GM21576 (cell line): Measurements from ENCODE around the gene CPNE7.
"Not testable (repeated sequence)": the region's sequence is repeated elsewhere in the genome, so short reads cannot be mapped to it uniquely, and the experiment has no call there.

Source experiments
- ATAC-seq: cut with Tn5 transposase; IDR thresholded peaks from one replicate; pipeline ENCODE4 v1.9.1; 2021; ENCODE audit warnings: mild to moderate bottlenecking, moderate library complexity; ENCODE audit not compliant: unreplicated experiment

Gene CPNE7

GRCh38 chr16:89582614-89583196 lies 7.1 kb downstream of the CPNE7 start:
- no peak for ATAC-seq

DNA sequence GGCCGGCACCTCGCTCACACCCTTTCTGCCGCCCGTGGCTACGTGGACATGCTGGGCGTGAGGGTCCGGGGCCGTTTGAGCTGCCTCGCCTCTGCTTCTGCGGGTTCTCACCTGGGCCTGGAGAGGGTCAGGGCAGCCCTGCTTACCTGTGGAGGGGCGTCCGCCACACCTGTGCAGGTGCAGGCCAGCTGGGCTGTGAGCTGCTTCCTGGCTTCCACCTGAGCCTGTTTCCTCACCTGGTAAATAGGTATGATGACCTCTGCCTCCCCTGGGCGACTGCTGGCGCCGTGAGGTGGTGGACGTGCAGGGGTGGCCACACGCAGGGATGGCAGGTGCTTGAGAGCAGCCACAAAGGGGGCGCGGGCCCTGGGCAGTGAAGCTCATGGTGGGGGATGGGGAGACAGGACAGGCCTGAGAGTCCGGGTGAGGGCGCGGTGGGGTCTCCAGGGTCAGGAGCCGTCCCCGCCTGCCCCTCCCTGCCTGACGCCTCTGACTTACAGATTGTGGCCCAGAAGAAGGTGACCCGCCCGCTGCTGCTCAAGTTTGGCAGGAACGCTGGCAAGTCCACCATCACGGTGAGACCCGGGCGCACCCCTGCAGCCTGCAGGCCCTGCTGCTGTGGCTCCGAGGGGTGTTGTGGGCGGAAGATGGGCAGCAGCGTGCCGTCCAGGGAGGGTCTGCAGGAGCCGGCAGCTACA lies 7.8 kb downstream of the CPNE7 start:
- no peak for ATAC-seq

GRCh38 chr16:89583895-89584644 lies 8.5 kb downstream of the CPNE7 start:
- ATAC-seq, result no peak

GRCh38 chr16:89584768-89585549 lies 9.4 kb downstream of the CPNE7 start:
- ATAC-seq, result no peak

- no peak for ATAC-seq
Measured at GRCh38 chr16:89586218-89586617, 10.7 kb downstream of the CPNE7 start.

DNA sequence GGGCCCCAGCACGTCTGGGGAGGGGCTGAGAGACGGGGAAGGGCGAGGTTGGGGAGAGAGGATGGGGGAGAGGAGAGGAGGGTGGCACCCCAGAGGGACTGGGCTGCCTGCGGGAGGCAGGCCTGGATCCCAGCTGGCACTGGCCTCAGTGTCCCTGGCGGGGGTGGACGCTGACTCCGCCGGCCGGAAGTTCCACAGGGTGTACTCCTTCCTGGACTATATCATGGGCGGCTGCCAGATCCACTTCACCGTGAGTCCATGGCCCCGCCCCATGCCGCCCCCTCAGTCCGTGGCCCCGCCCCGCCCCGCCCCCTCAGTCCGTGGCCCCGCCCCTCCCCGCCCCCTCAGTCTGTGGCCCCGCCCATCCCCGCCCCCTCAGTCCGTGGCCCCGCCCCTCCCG lies 11.3 kb downstream of the CPNE7 start:
- no peak for ATAC-seq

DNA sequence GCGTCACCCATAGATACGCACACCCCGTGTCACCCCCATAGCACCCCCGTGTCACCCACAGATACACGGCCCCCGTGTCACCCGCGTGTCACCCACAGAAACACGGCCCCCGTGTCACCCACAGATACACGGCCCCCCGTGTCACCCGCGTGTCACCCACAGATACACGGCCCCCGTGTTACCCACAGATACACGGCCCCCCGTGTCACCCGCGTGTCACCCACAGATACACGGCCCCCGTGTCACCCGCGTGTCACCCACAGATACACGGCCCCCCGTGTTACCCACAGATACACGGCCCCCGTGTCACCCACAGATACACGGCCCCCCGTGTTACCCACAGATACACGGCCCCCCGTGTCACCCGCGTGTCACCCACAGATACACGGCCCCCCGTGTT lies 12.1 kb downstream of the CPNE7 start:
- not testable (repeated sequence) for ATAC-seq

- ATAC-seq, result no peak
Measured at GRCh38 chr16:89588413-89589109, 13.0 kb downstream of the CPNE7 start.

DNA sequence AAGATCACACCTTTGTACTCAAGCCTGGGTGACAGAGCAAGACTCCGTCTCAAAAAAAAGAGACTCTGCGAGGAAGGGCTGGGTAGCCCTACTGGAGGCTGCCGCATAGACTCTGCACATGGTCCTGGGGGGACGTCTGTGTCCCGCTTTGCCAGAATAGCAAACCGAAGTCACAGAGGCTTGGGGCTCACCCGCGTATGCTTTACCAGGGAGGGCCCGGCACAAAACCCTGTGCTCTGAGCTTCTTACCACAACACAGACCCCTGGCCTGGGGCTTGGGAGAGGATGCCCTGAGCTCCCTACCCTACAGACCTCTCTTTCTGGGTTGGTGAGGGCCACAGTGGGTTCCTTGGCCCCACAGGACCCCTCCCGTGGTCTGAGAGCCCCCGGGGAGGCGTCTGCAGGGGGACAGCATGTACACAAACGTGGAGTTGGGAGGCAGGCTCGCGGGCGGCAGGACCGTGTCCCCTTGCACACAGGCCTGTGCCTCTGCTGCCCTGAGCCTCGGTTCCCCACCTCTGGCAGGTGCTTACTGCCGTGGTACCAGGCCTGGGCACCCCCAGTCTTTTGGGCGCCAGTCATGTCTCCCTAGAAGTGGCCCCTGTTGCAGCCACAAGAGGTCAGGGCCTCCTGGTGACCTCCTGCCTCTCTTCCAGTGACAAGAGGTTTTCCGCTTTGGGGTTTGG lies 13.8 kb downstream of the CPNE7 start:
- ATAC-seq, result no peak

DNA sequence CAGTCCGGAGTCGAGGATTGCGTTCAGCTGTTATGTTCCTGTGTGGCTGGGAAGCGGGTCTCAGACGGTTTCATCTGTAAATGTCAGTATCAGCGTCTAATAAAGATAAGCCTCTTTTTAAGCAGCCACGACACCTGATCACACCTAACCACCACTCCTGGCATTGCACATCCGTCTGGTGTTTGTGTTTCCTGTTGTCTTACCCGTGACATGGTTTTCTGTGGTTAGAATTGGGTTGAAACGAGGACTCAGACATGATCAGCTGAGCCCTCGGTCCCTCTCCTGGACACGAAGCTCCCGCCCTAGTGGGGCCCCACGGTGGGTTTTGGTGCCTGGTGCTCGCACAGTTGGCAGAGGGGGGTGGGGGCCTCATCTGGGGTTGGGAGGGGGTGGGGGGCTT lies 18.3 kb downstream of the CPNE7 start:
- ATAC-seq, result no peak

DNA sequence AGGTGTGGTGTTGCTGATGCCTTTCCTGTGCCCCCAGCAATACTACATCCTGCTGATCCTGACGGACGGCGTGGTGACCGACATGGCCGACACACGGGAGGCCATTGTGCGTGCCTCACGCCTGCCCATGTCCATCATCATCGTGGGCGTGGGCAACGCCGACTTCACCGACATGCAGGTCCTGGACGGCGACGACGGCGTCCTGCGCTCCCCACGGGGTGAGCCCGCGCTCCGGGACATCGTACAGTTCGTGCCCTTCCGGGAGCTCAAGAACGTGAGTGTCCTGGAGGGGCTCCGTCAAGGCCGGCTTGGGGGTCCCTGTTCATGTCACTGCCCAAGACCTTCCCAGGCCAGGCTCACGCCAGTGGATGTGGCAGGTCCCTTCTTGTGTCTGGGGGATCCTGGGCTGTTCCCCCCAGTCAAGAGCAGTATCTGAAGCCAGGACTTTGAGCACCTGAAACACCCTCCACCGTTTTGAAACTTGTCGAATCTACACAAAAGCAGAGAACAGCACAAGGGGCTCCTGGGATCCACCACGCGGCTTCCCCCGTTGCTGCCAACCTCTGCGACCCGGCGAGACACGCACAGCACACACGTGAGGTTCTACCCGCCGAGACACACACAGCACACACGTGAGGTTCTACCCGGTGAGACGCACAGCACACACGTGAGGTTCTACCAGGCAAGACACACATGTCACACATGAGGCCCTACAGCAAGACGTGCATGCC lies 19.9 kb downstream of the CPNE7 start:
- ATAC-seq, result no peak

DNA sequence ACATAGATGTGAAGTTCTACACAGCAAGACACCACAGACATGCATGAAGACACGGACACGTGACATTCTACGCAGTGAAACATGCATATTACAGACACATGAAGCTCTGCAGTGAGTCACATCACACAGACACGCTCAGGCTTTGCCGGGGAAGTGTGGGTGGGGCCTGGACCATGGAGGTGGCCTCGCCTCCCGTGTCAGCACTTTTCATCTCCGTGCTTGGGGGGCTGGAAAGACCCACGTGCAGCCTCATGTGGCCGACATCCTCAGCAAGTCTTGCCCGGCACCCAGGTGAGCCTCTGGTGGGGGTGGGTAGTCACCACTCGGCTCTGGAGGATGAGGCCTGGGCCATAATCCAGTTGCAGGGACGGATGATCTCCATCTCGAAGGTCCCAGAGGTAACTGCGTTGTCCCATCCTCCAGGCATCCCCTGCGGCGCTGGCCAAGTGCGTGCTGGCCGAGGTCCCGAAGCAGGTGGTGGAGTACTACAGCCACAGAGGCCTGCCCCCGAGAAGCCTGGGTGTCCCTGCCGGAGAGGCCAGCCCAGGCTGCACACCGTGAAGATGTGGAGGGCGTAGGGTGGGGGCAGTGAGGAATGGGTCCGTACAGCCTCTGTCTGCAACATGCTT lies 20.6 kb downstream of the CPNE7 start:
- ATAC-seq, result no peak

GRCh38 chr16:89596957-89597649 lies 21.5 kb downstream of the CPNE7 start:
- ATAC-seq, result no peak

DNA sequence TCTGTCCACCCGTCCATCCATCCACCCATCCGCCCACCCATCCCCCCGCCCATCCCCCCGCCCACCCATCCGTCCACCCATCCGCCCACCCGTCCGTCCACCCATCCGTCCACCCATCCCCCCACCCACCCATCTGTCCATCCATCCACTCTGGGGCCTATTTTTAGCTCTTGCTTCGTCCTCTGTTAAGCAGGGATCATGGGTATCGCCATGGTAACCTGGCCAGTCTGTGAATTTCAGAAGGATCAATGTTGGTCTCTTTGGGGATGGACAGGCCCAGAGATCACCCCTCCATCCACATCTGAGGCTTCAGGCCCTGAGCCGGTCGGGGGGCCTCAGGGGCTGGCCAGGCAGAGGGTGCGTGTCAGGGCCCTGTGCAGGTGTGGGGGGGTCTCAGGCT lies 22.6 kb downstream of the CPNE7 start:
- ATAC-seq, result no peak

DNA sequence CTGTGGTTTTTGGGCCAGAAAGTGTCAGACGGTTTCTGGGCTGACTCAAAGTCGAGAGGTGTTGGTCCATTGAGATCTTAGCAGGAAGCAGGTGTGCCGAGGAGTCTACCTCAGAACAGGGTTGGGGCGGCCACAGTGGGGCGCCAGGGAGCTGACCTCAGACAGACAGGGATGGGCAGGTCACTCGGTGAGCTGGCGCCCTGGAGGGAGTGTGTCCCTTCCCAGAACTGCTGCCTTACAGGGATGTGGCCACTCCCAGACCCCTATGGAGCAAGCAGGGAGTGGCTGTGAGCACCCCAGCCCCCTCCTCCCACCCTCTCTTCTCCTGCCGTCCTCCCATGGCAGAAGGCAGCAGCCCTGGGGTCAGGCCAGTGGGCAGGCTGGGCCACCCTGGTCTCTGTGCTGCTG lies 23.9 kb downstream of the CPNE7 start:
- ATAC-seq, result no peak

GRCh38 chr16:89599902-89600301 lies 24.3 kb downstream of the CPNE7 start:
- no peak for ATAC-seq

DNA sequence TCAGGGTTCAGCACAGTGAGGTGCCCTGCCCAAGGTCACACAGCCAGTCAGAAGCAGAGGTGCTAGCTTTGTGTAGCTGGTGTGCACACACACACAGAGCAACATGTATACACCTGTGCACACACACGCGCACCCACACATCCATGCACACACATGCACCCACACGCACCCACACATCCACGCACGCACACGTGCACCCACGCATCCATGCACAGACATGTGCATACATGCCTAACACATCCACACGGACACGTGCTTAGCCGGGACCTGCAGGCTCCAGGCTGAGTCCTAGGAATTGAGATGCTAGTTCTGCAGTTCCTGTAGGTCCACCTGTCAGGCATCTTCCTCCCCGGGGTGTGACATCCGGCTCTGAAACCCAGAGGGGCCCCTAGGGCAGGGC lies 24.9 kb downstream of the CPNE7 start:
- no peak for ATAC-seq

DNA sequence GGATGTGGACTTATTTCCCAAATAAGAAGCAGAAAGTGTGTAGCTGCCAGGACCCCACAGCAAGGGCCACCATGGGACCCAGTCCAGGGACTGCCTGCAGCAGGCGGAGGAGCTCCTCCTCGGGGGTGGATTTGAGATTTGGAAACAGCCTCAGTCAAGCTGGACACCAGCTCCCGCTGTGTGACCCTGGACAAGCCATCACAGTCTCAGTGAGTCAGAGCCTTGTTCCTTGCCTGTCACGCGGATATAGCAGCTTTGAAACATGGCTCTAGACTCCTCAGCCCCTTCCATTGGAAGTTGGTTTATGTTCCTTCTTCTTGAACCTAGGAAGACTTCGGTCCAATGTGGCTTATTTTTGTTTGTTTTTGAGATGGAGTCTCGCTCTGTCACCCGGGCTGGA lies 25.4 kb downstream of the CPNE7 start:
- no peak for ATAC-seq

DNA sequence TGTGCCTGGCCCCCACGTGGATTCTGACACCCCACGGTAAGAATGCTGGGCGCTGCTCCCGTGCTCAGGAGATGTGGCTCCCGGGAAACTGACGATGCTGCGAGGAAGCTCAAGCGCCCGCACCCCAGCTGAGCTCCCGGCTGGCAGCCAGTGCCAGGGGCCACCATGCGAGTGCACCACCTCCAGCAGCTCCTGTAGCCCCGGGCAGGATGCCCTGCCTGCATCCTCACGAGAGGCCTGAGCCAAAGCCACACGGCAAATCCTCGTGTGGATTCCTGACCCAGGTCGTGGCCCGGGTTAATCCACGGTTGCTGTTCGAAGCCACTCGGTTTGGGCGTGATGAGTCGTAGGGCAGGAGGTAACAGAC lies 26.3 kb downstream of the CPNE7 start:
- no peak for ATAC-seq
